HG03159 (cell line): ENCODE data around the gene VWA8.
"Not testable (repeated sequence)": the region's sequence is repeated elsewhere in the genome, so short reads cannot be mapped to it uniquely, and the experiment has no call there.

Experiments
- ATAC-seq: cut with Tn5 transposase; IDR thresholded peaks from one replicate; pipeline ENCODE4 v1.9.1; 2021; ENCODE audit warnings: mild to moderate bottlenecking, moderate library complexity; ENCODE audit not compliant: unreplicated experiment

The VWA8 gene

GRCh38 chr13:41811588-41812021 is 149.3 kb downstream of the VWA8 start:
- no peak for ATAC-seq

DNA sequence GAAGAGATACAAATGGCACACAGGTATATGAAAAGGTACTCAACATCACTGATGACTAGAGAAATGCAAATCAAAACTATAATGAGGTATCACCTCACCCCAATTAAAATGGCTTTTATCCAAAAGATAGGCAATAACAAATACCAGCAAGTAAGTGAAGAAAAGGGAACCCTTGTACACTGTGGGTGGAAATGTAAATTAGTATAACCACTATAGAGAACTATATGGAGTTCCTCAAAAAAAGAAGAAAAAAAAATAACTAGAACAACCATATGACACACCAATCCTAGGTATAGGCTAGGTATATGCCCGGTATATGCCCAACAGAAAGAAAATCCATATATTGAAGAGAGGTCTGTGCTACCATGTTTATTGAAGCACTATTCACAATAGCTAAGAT is 150.9 kb downstream of the VWA8 start:
- no peak for ATAC-seq

GRCh38 chr13:41803445-41803735 is 157.5 kb downstream of the VWA8 start:
- not testable (repeated sequence) for ATAC-seq

DNA sequence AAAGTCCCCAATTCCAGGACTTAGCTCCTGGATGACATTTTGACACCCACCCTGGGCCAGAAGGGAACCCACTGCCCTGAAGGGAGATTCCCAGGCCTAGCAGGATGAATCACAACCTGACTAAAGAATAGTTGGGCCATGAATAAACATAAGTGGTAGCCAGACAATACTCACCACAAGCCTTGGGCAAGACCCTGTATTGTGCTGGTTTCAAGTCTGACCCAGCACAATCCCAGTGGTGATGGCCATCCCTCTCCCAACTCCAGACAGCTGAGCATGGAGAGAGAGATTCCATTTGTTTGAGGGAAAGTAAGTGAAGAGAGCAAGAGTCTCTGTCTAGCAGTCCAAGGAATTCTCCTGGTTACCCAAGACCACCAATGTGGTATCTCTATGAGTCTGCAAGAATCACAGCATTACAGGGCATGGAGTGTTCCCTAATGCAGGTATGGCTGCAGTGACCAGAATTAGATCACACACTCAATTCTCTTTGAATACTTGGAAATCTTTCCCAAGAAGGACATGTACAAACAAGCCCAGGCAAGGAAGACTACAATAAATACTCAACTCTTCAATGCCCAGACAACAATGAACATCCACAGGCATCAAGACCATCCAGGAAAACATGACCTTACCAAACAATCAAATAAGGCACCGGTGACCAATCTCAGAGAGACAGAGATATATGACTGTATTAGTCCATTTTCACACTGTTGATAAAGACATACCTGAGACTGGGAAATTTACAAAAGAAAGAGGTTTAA is 158.0 kb downstream of the VWA8 start:
- no peak for ATAC-seq

GRCh38 chr13:41802043-41802683 is 158.7 kb downstream of the VWA8 start:
- no peak for ATAC-seq

GRCh38 chr13:41791056-41791455 is 169.9 kb downstream of the VWA8 start:
- no peak for ATAC-seq

DNA sequence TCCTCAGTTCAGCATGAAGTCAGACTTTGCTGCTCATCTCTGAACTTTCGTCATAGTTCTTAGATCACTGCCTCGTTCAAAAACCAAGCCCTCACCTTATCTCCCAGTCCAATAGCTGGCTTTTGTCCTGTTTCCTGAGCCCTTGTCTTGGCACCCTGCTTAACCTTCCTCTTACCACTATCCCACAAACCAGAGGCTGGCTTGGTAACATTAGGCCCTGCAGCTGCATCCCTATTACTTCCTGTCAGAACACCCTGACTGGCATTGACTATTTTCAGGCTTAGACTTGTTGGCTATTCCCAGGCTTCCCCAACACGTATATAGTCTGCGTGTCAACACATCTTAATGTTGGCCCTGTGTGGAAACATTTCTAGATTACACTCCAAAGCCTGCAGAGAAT is 172.4 kb downstream of the VWA8 start:
- no peak for ATAC-seq

DNA sequence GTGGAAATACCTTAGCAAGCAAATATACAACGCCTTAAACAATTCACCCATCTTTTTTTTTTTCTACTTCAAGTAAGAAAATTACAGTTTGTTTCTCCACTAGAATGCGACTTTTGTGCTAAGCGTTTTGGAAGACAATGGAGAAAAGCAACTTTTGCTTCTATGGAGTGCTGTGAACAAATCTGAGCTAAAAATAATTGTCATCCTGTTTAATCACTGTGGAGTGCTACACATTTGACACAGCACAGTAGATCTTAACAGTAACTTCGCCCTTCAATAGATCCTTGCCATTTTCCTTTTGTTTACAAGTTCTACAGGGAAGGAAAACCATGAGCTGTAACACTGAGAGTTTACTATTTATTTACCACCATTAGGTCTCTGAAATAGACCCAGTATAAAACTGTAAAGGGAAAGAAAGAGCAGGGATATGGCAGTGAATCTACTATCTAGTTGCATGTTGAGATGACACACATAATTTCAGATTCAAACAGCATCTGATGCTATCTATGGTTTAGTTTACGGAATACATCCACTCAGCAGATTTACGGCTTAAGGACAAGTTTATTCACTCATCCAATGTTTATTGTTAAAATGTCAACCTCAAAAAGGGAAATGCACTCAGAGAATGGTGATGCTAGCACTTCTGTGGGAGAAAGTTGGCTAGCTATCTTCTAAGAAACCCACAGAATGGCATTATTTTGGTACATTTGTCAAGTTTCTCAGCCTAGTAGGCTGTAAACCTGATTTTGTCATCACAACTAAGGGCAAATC is 175.3 kb downstream of the VWA8 start:
- no peak for ATAC-seq

DNA sequence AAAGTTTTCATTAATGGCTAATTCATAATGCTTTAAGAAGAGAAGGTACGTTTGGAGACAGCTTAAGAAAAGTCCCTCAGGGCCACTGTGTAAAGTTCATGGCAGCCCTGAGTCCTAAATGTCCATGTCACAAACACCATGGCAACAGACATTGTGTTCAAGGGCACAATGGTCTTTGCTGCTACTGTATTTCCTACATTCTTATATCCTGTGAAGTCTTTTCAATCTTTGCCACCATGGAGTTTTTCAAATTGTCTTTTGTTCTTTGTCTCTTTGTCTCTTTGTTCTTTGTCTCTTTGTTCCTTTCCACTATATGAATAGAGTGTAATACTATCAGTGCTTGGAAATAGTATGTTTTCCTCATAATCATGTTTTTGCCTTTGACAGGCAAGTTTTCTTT is 178.8 kb downstream of the VWA8 start:
- no peak for ATAC-seq

- no peak for ATAC-seq
These were observed 179.9 kb downstream of the VWA8 start for GRCh38 chr13:41780715-41781706.

GRCh38 chr13:41775251-41775650 is 185.7 kb downstream of the VWA8 start:
- ATAC-seq = no peak

- no peak for ATAC-seq
These were observed 186.2 kb downstream of the VWA8 start for GRCh38 chr13:41774605-41775218.

GRCh38 chr13:41767801-41768200 is 193.1 kb downstream of the VWA8 start:
- ATAC-seq = no peak

DNA sequence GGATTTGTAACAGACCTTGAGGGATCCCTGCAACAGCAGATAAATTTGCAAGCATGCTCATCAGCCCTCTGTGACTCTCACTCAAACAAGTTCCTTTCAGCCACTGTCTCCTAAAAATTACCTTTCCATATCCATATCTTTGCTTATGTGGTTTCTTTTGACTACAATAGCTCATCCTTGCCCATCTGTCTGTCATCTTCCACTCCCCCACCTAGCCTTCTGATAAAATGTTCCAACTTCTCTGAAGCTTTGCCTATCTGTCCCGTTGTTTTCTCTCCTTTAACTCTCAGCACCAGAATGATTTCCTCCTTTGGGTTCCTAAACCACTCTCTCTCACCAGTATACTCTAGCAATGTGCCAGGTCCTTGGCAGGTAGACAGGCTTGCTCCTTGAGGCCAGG is 194.5 kb downstream of the VWA8 start:
- ATAC-seq = no peak

DNA sequence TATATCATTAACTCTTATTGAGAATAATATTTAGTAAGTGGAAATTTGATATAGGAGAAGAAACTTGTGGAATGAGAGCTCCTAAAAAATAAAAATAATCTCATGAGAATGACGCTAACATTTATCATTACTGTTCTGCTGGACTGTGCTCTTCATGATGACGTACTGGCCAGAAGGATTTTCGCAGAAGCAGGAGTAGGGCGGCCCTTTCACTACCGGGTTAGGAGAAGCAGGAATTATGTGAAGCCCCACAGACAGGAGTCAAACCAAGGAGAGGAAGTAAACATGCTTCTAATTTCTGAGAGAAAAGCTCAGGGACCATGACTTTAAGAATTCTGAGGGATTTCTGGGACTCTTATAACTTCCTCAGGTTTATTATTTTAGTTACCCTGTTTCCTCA is 195.1 kb downstream of the VWA8 start:
- ATAC-seq = no peak

GRCh38 chr13:41765020-41765419 is 195.9 kb downstream of the VWA8 start:
- no peak for ATAC-seq

- no peak for ATAC-seq
These were observed 196.4 kb downstream of the VWA8 start for GRCh38 chr13:41764558-41764957.

GRCh38 chr13:41763782-41764181 is 197.1 kb downstream of the VWA8 start:
- no peak for ATAC-seq

DNA sequence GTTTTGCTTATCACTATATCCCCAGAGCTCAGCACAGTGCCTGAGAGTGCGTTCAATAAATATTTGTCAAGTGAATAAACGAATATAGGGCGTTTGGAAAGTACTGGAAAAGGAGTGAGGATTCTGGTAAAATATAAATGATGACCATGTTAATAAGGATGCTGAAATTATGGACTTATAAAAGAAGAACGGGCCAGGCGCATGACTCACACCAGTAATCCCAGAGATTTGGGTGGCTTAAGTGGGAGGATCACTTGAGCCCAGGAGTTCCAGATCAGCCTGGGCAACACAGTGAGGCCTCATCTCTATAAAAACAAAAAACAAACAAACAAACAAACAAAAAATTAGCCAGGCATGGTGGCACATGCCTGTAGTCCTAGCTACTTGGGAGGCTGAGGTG is 198.1 kb downstream of the VWA8 start:
- no peak for ATAC-seq

DNA sequence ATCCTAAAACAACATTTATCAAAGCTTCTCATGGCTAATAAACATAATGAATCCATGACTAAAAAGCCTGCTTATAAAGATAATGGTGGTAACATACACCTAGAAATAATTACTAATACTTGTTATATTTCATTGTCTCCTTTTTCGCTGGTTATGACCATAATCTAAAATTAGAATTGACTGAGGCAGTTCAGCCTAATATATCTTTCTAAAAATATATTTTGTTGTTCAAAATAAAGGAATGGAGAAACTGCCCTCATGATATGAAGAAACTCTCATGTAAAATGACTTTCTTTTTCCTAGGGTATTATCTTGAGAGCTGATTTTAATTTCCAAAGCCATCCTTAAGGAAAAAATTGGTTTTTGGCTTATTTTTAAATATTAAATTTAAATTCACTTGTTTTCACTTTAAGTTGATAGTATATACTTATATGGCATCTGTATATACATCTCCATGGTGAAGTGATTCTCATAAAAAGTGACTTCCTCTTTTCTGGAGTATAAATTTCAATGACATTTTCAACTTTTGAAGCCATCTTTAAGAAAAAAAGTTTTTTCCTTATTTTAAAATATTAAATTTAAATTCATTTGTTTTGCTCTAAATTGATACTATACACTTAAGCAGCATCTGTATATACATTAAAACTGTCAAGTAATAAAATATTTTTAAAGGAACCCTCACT is 204.6 kb downstream of the VWA8 start:
- no peak for ATAC-seq
